Esophagus squamous epithelium (tissue), 5 donors: ENCODE data around the gene SLA2. TPM values are rescaled to one million over a fixed set of nuclear protein-coding genes. Genes with fewer than 3 reads are reported as not detected.
A peak's percentile ranks its signal among the peaks of the same experiment; 100 is the strongest.

Source experiments
- DNase-seq: peaks from one replicate; lab custom pipeline; 2025; lab: John Stamatoyannopoulos, UW
- H3K27ac ChIP-seq, 4 donors: fragments of 200-600 bp; sonication (generic); one replicate each; pipeline ENCODE4 v1.5.1; 2016 to 2019; ENCODE audit warnings: mild to moderate bottlenecking in 1 of 4
- H3K27me3 ChIP-seq, 4 donors: fragments of 200-600 bp; sonication (generic); 1 replicate in 3 of 4; 2 replicates in 1 of 4; pipeline versions ENCODE4 v1.5.1 to v1.6.0; 2017 to 2021; ENCODE audit warnings: antibody characterized with exemption in 1 of 4
- H3K36me3 ChIP-seq, 3 donors: fragments of 200-600 bp; sonication (generic); one replicate each; pipeline ENCODE4 v1.5.1; 2016 to 2019
- H3K4me1 ChIP-seq, 3 donors: fragments of 200-600 bp; sonication (generic); one replicate each; pipeline ENCODE4 v1.5.1; 2017 to 2019
- H3K4me3 ChIP-seq, 4 donors: fragments of 200-600 bp; sonication (generic); 1 replicate in 3 of 4; 2 replicates in 1 of 4; pipeline ENCODE4 v1.5.1; 2016 to 2019; ENCODE audit warnings: mild to moderate bottlenecking in 2 of 4, moderate library complexity in 1 of 4
- H3K9me3 ChIP-seq, 3 donors: fragments of 200-600 bp; sonication (generic); one replicate each; pipeline ENCODE4 v1.5.1; 2016 to 2019
- CTCF ChIP-seq, 6 experiments: fragments of 450-650 bp in 4 of 6; fragments of 200-600 bp in 2 of 6; sonication (generic) in 2 of 6; IDR thresholded peaks; one replicate each; pipeline ENCODE4 v1.5.1; 2016 to 2019; ENCODE audit warnings: antibody characterized with exemption in 6 of 6, mild to moderate bottlenecking in 4 of 6, moderate library complexity in 4 of 6
- POLR2A ChIP-seq, 4 donors: fragments of 450-650 bp; IDR thresholded peaks; one replicate each; pipeline ENCODE4 v1.6.1; 2017; ENCODE audit warnings: antibody characterized with exemption in 4 of 4, mild to moderate bottlenecking in 4 of 4, moderate library complexity in 3 of 4
- WGBS, 2 donors: methylation state at CpG; one replicate each; pipeline ENCODE4 v1.1.5; 2018; 5-methylcytosine and 5-hydroxymethylcytosine counted together
- intact Hi-C: fragments of 100-400 bp; cut with DNase I; formaldehyde crosslinking; loops from one replicate; pipeline ENCODE4 v1.15.0; 2022
- total RNA-seq, 4 donors: library from RNA; depleted of rRNA; stranded (reverse); fragments of >200 nt; gene quantifications; one replicate each; pipeline ENCODE4 v1.1.0, GENCODE V29; 2016
- donor health status: DM: yes; HTN: yes; CAD: no.

SLA2 gene
- total RNA-seq, 4 donors from 2014 or later: 0.11 to 1.9 (median 0.61) TPM; not detected in 1

GRCh38 chr20:36624068-36624943, 21.7 kb downstream of the SLA2 start:
- 55 to 69% methylated on average over 14 of the region's 14 CpGs for WGBS, 2 donors
- Histone ChIP-seq H3K27me3 (no peaks in the 10 kb centered on the region), H3K9me3 (no peaks in the 10 kb centered on the region), H3K36me3 (no peaks in the 10 kb centered on the region), H3K27ac (peak overlapping the region in 2 of 4 donors; percentile 2 to 19), H3K4me1 (peaks cover 0 to 14% (median 0%) of the 10 kb centered on the region in 3 donors), H3K4me3 (no peak overlapping the region)
- no peak for DNase-seq
- no peak for TF ChIP-seq POLR2A (IDR thresholded peaks at IDR 0.05)
- TF ChIP-seq CTCF (IDR thresholded peaks at IDR 0.05): peak in 1 of 6 experiments; percentile 9
- intact Hi-C loops: no loop called here

- no peak for DNase-seq
- no peaks in the 10 kb centered on the region for H3K36me3 ChIP-seq
- TF ChIP-seq POLR2A (IDR thresholded peaks at IDR 0.05) (no peak), CTCF (IDR thresholded peaks at IDR 0.05) (no peak)
- no peak overlapping the region for H3K27ac ChIP-seq
- no peaks in the 10 kb centered on the region for H3K9me3 ChIP-seq
- H3K4me3 ChIP-seq: no peak overlapping the region
- H3K27me3 ChIP-seq: no peaks in the 10 kb centered on the region
- H3K4me1 ChIP-seq: peaks cover 0 to 14% (median 0%) of the 10 kb centered on the region in 3 donors
- intact Hi-C loops: no loop called here
- WGBS, 2 donors: 89 to 94% methylated on average over 1 to 2 of the region's 2 CpGs
Measured at GRCh38 chr20:36623444-36623843, 22.6 kb downstream of the SLA2 start.

- Histone ChIP-seq H3K9me3 (no peaks in the 10 kb centered on the region), H3K27me3 (no peaks in the 10 kb centered on the region), H3K36me3 (no peaks in the 10 kb centered on the region), H3K27ac (no peak overlapping the region), H3K4me1 (peaks cover 0 to 14% (median 0%) of the 10 kb centered on the region in 3 donors), H3K4me3 (no peak overlapping the region)
- DNase-seq: no peak
- TF ChIP-seq POLR2A (IDR thresholded peaks at IDR 0.05) (no peak), CTCF (IDR thresholded peaks at IDR 0.05) (no peak)
- intact Hi-C loops: no loop called here
- 91 to 96% methylated on average over 5 of the region's 5 CpGs for WGBS, 2 donors
Measured at GRCh38 chr20:36620917-36621316, 25.1 kb downstream of the SLA2 start.

- no peak for TF ChIP-seq CTCF (IDR thresholded peaks at IDR 0.05)
- TF ChIP-seq POLR2A (IDR thresholded peaks at IDR 0.05): no peak
- Histone ChIP-seq H3K4me1 (peaks cover 0 to 19% (median 0%) of the 10 kb centered on the region in 3 donors), H3K27ac (no peak overlapping the region), H3K36me3 (peaks cover 27 to 58% (median 32%) of the 10 kb centered on the region in 3 donors), H3K9me3 (no peaks in the 10 kb centered on the region), H3K27me3 (no peaks in the 10 kb centered on the region), H3K4me3 (no peak overlapping the region)
- WGBS, 2 donors: 79 to 92% methylated on average over 9 of the region's 14 CpGs
- DNase-seq: no peak
- intact Hi-C loops: loop anchor here (10.0 kb wide), 1 partner anchor 250 kb away; a partner anchor contains a TSS
Measured at GRCh38 chr20:36614781-36615557, 31.0 kb downstream of the SLA2 start.
